Ovary (tissue), 10 donors: ENCODE results near the gene FXN. TPM values are rescaled to one million over a fixed set of nuclear protein-coding genes. Genes with fewer than 3 reads are reported as not detected.
"Not testable (repeated sequence)": the region's sequence is repeated elsewhere in the genome, so short reads cannot be mapped to it uniquely, and the experiment has no call there.

Experiments
- DNase-seq, 5 donors: peaks; one replicate each; pipeline ENCODE4 v3.0.0-alpha.2; 2019 to 2020
- H3K27ac ChIP-seq, 2 donors: fragments of 200-600 bp; one replicate each; pipeline versions ENCODE4 v1.5.1 to v1.8.0; 2019 to 2022
- H3K27me3 ChIP-seq: fragments of 200-600 bp; one replicate; pipeline ENCODE4 v1.8.0; 2022
- H3K36me3 ChIP-seq: fragments of 200-600 bp; sonication (generic); one replicate; pipeline ENCODE4 v1.5.1; 2019
- H3K4me1 ChIP-seq: one replicate; pipeline ENCODE4 v1.8.1; 2013; ENCODE audit warnings: mild to moderate bottlenecking, moderate library complexity; ENCODE audit not compliant: insufficient read depth
- H3K4me3 ChIP-seq: fragments of 200-600 bp; sonication (generic); one replicate; pipeline ENCODE4 v1.5.1; 2017
- H3K9me3 ChIP-seq, 2 donors: fragments of 200-600 bp in 1 of 2; sonication (generic) in 1 of 2; one replicate each; pipeline versions ENCODE4 v1.5.1 to v1.8.1; 2013 to 2019; ENCODE audit warnings: mild to moderate bottlenecking in 1 of 2, moderate library complexity in 1 of 2
- EP300 ChIP-seq: sonication (generic); formaldehyde crosslinking; IDR thresholded peaks from one replicate; pipeline ENCODE4 v1.6.1; 2017; ENCODE audit warnings: antibody characterized with exemption
- POLR2A ChIP-seq: fragments of 450-650 bp; IDR thresholded peaks from one replicate; pipeline ENCODE4 v1.6.1; 2017; ENCODE audit warnings: antibody characterized with exemption, mild to moderate bottlenecking, moderate library complexity
- WGBS, 3 donors: extraction: QIAGEN DNeasy Blood & Tissue Kit in 1 of 3; methylation state at CpG; one replicate each; pipeline versions ENCODE4 v1.1.5 to v1.1.7; 2013 to 2017; 5-methylcytosine and 5-hydroxymethylcytosine counted together
- intact Hi-C, 4 donors: fragments of 100-400 bp; cut with DNase I; formaldehyde crosslinking; loops; one replicate each; pipeline versions ENCODE4 v1.11.0 to v1.15.1; 2022 to 2023
- long read RNA-seq, 3 donors: library from polyadenylated mRNA in 2 of 3; unstranded in 2 of 3; transcript quantifications; one replicate each; pipeline ENCODE4 v2.0.0 and lab custom pipeline, GENCODE V29; 2021 to 2026
- polyA plus RNA-seq, 2 donors: library from polyadenylated mRNA; stranded (reverse); fragments of 200-250 nt in 1 of 2; fragments of 350-450 nt in 1 of 2; fragmentation: Illumina TruSeq in 1 of 2; extraction: RNeasy Lipid Tissue Mini Kit (QIAGEN cat#74804) in 1 of 2; gene quantifications; one replicate each; pipeline ENCODE4 v1.2.3, GENCODE V29; 2013 to 2014
- total RNA-seq, 7 donors: library from RNA; depleted of rRNA in 2 of 7; stranded (reverse); fragments of >200 nt in 2 of 7; fragmentation: NEBNext Ultra II Directional in 3 of 7; extraction: Animal tissue kit (Norgen Biotek cat#: 25700) in 3 of 7; gene quantifications; one replicate each; pipeline versions ENCODE4 v1.1.0 to v1.2.4, GENCODE V29; 2016 to 2023
- TF ChIP-seq, protein P1 (sequence below), 3 donors: fragments of 450-650 bp in 2 of 3; fragments of 200-600 bp in 1 of 3; IDR thresholded peaks; one replicate each; pipeline versions ENCODE4 v1.5.1 to v1.8.0; 2016 to 2022; ENCODE audit warnings: antibody characterized with exemption in 3 of 3, mild to moderate bottlenecking in 1 of 3
- donor health status: DM: no; HTN: no; CAD: no; lungs with moderate emphysema.
- donor health status: DM: no; HTN: no; CAD: no.
- donor health status: Bipolar disorder and iron deficiency.
- donor health status: DM: yes; HTN: yes; CAD: no.
- donor health status: DM: no; HTN: no; CAD: no.
- donor health status: DM: yes; HTN: yes; CAD: no.

FXN gene
- total RNA-seq: 10 to 100 TPM in 6 of 7 donors, 1 to 10 TPM in 1; 4.5 to 29.2 (median 21.9) TPM
- 10 to 100 TPM; 17.0 to 27.7 TPM for polyA plus RNA-seq
- long read RNA-seq, donor 1, full-length matches to known transcripts: 37 of 42 reads
- long read RNA-seq, donor 1, partial matches to known transcripts: 3 of 42 reads
- long read RNA-seq, donor 1, other reads (novel, unspliced or antisense): 2 of 42 reads
- long read RNA-seq, donor 2, full-length matches to known transcripts: 13 of 13 reads
- long read RNA-seq, donor 2, partial matches to known transcripts: 0 of 13 reads
- long read RNA-seq, donor 2, other reads (novel, unspliced or antisense): 0 of 13 reads
- long read RNA-seq, donor 3, full-length matches to known transcripts: 12 of 15 reads
- long read RNA-seq, donor 3, partial matches to known transcripts: 2 of 15 reads
- long read RNA-seq, donor 3, other reads (novel, unspliced or antisense): 1 of 15 reads

DNA sequence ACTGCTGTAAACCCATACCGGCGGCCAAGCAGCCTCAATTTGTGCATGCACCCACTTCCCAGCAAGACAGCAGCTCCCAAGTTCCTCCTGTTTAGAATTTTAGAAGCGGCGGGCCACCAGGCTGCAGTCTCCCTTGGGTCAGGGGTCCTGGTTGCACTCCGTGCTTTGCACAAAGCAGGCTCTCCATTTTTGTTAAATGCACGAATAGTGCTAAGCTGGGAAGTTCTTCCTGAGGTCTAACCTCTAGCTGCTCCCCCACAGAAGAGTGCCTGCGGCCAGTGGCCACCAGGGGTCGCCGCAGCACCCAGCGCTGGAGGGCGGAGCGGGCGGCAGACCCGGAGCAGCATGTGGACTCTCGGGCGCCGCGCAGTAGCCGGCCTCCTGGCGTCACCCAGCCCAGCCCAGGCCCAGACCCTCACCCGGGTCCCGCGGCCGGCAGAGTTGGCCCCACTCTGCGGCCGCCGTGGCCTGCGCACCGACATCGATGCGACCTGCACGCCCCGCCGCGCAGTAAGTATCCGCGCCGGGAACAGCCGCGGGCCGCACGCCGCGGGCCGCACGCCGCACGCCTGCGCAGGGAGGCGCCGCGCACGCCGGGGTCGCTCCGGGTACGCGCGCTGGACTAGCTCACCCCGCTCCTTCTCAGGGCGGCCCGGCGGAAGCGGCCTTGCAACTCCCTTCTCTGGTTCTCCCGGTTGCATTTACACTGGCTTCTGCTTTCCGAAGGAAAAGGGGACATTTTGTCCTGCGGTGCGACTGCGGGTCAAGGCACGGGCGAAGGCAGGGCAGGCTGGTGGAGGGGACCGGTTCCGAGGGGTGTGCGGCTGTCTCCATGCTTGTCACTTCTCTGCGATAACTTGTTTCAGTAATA is at the start of gene FXN:
Gene FXN (plus strand): TSS at position 315 of the 871 bp plus-strand sequence. CDS start 31 bp downstream, at position 346.
- no peaks in the 10 kb centered on the region for H3K36me3 ChIP-seq
- TF ChIP-seq EP300 (no peak), POLR2A (peak; percentile 58)
- TF ChIP-seq, protein P1, sequence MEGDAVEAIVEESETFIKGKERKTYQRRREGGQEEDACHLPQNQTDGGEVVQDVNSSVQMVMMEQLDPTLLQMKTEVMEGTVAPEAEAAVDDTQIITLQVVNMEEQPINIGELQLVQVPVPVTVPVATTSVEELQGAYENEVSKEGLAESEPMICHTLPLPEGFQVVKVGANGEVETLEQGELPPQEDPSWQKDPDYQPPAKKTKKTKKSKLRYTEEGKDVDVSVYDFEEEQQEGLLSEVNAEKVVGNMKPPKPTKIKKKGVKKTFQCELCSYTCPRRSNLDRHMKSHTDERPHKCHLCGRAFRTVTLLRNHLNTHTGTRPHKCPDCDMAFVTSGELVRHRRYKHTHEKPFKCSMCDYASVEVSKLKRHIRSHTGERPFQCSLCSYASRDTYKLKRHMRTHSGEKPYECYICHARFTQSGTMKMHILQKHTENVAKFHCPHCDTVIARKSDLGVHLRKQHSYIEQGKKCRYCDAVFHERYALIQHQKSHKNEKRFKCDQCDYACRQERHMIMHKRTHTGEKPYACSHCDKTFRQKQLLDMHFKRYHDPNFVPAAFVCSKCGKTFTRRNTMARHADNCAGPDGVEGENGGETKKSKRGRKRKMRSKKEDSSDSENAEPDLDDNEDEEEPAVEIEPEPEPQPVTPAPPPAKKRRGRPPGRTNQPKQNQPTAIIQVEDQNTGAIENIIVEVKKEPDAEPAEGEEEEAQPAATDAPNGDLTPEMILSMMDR (IDR thresholded peaks at IDR 0.05): peak; percentile 91 to 97 (median 96)
- H3K9me3 ChIP-seq: no peaks in the 10 kb centered on the region
- intact Hi-C loops: loop anchor here in 1 of 4 donors (5.0 kb wide), 1 partner anchor 152 kb away; no protein-coding TSS in a partner anchor
- H3K4me1 ChIP-seq: peaks cover 2% of the 10 kb centered on the region
- peak; percentile 77 to 90 (median 84) for DNase-seq
- H3K4me3 ChIP-seq: peak within 1 kb of the TSS; percentile 58
- 1% methylated on average over 48 to 75 of the region's 75 CpGs for WGBS, 3 donors
- H3K27ac ChIP-seq: peak within 1 kb of the TSS; percentile 68 to 82
- no peaks in the 10 kb centered on the region for H3K27me3 ChIP-seq

DNA sequence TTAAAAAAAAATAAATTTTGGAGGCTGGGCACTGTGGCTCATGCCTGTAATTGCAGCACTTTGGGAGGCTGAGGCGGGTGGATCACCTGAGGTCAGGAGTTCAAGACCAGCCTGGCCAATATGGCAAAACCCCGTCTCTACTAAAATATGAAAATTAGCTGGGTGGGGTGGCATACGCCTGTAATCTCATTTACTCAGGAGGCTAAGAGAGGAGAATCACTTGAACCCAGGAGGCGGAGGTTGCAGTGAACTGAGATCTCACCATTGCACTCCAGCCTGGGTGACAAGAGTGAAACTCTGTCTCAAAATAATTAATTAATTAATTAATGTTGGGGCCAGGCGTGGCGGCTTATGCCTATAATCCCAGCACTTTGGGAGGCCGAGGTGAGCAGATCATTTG is 48.6 kb upstream of the FXN start:
- DNase-seq, H3K9me3 ChIP-seq, H3K4me1 ChIP-seq, H3K27me3 ChIP-seq, intact Hi-C loops, H3K4me3 ChIP-seq, H3K27ac ChIP-seq, H3K36me3 ChIP-seq: not testable (repeated sequence)
- 93 to 94% (median 94%) methylated on average over 7 of the region's 7 CpGs for WGBS, 3 donors

DNA sequence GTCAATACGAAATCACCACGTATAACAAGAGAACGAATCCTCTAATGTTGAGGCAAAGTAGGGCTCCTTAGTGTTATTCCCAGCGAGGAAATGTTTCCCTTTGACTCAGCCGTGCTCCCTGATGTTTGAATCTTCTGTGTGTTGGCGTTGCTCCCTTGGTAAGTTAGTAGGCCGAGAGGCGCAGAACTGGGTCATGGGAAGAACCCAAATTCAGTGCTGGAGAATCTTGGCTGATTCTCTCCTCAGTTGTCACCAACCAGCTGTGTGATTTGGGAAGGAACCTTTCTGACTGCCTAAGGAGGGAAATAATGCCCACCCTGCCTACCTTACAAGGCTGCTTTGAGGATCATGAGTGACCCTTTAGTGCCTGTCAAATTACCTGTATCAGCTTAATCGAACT is 44.1 kb upstream of the FXN start:
- Histone ChIP-seq H3K27ac (no peak overlapping the region), H3K4me1 (no peaks in the 10 kb centered on the region), H3K4me3 (no peak overlapping the region), H3K9me3 (no peaks in the 10 kb centered on the region), H3K27me3 (no peaks in the 10 kb centered on the region), H3K36me3 (no peaks in the 10 kb centered on the region)
- 76 to 81% (median 76%) methylated on average over 9 of the region's 9 CpGs for WGBS, 3 donors
- DNase-seq: no peak
- intact Hi-C loops: loop anchor here in 1 of 4 donors (10.0 kb wide), 1 partner anchor 407 kb away; no protein-coding TSS in a partner anchor
- TF ChIP-seq POLR2A (no peak), EP300 (no peak)
- TF ChIP-seq, protein P1 (IDR thresholded peaks at IDR 0.05): no peak

DNA sequence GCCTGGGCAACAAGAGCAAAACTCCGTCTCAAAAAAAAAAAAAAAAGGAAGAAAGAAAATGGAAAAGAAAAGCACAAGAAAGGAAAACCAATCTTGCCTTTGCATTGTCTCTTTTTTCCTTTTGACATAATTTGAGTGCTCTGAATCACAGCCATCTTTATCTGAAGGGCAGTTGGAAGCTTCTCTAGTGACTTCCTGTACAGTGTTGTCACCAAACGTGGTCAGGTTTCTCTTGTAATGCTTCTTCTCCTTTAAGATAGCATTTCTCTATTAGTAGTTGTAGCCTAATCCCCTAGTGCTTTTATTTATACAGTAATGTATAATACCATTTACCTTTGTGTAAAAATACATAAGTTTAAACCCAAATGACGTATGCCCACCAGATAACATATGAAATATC is 39.8 kb upstream of the FXN start:
- no peak overlapping the region for H3K4me3 ChIP-seq
- H3K36me3 ChIP-seq: no peaks in the 10 kb centered on the region
- no peak for TF ChIP-seq POLR2A
- TF ChIP-seq, protein P1 (IDR thresholded peaks at IDR 0.05): no peak
- no peak for TF ChIP-seq EP300
- no peaks in the 10 kb centered on the region for H3K4me1 ChIP-seq
- WGBS, 3 donors: 64 to 78% (median 76%) methylated on average over 3 of the region's 3 CpGs
- H3K27me3 ChIP-seq: no peaks in the 10 kb centered on the region
- H3K27ac ChIP-seq: no peak overlapping the region
- no peaks in the 10 kb centered on the region for H3K9me3 ChIP-seq
- no peak for DNase-seq
- intact Hi-C loops: loop anchor here in 1 of 4 donors (10.0 kb wide), 1 partner anchor 411 kb away; no protein-coding TSS in a partner anchor
